Germinal center (tissue), 1 donor: Measurements from ENCODE around the gene UGT1A10.
A peak's percentile ranks its signal among the peaks of the same experiment; 100 is the strongest.
"Not testable (repeated sequence)": the region's sequence is repeated elsewhere in the genome, so short reads cannot be mapped to it uniquely, and the experiment has no call there.

ENCODE experiments used
- DNase-seq: peaks from one replicate; pipeline ENCODE4 v3.0.0; 2012; ENCODE audit warnings: mixed read lengths, low spot score

The UGT1A10 gene

DNA sequence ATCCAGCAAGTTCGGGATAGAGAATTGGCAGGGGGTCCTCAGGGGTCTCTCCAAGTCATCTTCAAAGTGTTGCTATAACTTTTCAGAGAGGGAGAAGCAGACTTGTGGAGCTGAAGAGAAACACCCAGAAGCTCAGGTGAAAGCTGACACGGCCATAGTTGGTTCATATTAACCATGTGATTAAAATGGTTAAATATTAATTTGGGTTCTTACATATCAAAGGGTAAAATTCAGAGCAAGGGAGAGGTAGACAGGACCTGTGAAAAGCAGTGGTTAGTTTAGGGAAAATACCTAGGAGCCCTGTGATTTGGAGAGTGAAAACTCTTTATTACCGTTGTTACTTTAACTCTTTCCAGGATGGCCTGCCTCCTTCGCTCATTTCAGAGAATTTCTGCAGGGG lies 56.4 kb downstream of the UGT1A10 start, which contains the start of gene UGT1A6:
Gene UGT1A6 (plus strand): TSS at position 243 of the 400 bp plus-strand sequence. CDS start 115 bp downstream, at position 358.
- DNase-seq: no peak

DNA sequence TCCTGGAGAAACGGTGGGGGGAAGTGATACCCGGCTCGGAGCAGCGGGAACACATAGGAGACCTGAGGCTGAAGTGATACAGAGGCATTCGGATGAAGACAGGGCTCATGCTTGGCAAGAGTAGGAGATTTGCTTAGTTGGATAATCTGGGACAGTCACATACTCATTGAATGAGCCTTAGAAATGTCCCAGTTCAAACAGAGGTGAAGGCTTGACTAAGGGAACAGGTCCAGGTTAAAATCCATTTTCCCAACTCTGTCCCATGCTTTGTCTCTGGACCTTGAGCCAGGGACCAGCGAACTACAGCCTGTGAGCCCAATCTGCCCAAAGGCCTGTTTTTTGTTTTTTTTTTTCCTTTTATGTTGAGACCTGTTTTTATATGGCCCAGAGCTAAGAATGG lies 57.7 kb downstream of the UGT1A10 start:
- no peak for DNase-seq

DNA sequence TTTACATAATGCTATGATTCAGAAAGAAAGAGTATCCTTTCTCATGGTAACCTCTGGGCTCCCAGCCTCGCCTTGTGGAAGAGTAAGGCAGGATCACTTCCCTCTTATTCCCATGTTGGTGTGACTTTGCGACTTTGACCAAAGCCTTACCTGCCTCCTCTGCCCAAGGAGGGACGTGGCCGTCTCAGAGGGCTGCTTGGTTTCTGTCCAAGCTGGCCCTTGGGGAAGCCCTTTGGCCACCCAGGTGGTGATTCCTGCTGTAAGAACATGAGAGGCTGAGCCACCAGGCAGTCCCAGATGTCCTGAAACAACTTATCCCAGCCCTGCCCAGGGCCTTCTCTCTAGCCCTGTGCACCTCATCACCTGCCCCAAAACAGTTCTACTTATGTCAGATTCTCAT lies 62.5 kb downstream of the UGT1A10 start:
- DNase-seq: no peak

DNA sequence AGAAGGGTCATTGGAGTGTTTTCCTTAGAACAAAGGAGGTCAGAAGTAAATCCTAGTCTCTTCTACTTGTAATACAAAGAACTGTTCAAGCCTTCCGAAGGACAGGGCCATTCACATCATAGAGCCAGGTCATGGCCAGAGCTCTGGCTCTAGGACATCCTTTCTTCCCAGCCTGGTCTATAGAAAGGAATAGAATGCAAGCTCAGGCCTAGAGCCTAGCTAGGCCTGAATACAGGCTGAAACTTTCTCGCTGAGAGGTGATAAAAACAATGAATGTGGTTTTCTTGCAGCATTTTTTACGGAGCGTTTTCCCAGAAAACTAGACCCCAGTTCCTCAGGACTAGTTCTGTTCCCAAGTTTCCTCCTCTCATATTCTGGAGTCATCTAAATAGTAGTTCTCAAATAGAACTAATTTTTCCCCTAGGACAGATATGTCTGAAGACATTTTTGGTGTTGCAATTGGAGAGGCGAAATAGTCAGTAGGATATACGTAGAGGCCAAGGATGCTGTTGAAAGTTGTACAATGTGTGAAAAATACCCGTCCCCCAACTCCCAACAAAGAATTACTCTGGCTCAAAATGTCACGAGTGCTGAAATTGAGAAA lies 63.3 kb downstream of the UGT1A10 start:
- no peak for DNase-seq

DNA sequence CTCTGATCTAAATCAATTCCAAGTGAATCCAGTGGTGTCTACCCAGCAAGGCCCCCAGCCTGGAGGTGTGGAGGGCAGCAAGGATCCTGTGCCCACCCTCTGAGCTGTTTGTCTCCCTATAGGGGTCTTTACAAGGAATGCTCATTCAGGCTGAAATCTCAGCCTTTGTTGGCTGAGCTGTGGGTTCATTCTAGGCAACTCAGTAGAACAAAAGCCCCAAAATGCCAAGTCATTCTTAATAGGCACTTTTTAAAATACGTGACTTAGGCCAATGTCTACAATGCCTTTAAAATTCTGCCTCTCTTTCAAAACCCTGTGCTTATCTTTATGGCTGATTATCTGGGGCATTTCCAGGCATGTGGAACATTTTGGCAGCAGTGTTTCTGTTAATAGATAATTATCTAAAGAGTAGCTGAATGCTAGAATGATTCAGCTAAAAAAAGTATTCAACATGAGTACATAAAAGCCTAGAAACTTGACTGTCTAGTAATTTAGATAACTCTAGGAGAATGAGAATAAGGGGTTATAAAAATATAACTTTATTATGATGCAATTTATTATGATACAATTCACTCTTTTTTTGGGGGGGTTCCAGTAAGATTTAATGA lies 63.9 kb downstream of the UGT1A10 start:
- DNase-seq: no peak

DNA sequence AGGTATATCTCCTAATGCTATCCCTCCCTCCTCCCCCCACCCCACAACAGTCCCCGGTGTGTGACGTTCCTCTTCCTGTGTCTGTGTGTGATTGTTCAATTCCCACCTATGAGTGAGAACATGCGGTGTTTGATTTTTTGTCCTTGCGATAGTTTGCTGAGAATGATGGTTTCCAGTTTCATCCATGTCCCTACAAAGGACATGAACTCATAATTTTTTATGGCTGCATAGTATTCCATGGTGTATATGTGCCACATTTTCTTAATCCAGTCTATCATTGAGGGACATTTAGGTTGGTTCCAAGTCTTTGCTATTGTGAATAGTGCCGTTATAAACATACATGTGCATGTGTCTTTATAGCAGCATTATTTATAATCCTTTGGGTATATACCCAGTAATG lies 64.6 kb downstream of the UGT1A10 start:
- not testable (repeated sequence) for DNase-seq

DNA sequence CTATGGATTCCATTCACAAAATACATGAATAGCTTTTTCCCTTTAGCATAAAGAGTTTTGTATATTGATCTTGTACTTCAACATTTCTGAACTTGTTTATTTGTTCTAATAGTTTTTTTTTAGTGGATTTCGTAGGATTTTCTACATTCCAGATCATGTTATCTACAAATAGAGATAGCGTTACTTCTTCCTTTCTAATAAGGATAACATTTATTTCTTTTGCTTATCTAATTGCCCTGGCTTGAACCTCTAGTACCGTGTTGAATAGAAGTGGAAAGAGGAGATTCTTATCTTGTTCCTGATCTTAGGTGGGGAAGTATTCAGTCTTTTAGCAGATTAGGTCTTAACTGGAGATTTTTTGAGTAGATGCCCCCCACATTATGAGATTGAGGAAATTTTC lies 66.0 kb downstream of the UGT1A10 start:
- DNase-seq: no peak

DNA sequence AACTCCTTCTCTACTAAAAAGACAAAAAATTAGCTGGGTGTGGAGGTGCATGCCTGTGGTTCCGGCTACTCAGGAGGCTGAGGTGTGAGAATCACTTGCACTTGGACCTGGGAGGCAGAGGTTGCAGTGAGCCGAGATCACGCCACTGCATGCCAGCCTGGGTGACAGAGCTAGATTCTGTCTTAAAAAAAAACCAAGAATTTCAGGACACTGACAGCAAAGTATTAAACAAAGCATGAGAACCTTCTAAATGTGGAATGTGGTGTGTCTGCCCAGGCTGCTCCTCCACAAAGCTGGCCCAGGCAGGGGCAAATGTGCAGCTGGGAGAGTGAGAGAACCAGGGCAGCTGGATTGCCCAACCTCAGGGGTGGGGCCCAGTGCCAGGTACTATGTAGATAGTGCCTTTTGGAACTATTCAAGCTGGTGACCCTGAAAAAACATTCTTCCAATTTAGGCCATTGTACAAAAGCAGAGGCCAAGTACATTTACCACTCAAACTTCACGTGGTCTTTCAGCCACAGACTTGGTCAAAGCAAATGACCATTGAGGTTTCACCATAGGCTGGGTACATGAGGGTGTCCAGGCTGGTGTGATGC lies 69.8 kb downstream of the UGT1A10 start:
- DNase-seq: no peak

DNA sequence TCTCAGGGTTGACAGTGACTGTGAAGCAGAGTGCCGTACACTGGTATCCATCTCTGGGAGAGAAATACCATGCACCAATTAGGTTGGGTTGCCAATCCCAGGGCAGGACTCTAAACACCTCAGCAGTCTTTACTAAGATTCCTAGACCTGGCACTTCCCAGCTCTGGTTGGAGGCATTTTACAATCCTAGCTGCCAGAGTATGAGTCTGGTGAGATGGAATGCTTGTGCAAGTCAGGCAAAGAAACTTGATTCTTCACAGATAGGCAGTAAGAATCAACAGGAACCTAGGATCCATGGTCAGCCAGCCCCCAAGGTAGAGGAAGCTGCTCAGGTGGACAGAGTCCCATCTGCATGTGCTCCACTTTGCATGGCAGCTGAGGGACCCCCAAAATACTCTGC lies 70.5 kb downstream of the UGT1A10 start:
- DNase-seq: no peak

DNA sequence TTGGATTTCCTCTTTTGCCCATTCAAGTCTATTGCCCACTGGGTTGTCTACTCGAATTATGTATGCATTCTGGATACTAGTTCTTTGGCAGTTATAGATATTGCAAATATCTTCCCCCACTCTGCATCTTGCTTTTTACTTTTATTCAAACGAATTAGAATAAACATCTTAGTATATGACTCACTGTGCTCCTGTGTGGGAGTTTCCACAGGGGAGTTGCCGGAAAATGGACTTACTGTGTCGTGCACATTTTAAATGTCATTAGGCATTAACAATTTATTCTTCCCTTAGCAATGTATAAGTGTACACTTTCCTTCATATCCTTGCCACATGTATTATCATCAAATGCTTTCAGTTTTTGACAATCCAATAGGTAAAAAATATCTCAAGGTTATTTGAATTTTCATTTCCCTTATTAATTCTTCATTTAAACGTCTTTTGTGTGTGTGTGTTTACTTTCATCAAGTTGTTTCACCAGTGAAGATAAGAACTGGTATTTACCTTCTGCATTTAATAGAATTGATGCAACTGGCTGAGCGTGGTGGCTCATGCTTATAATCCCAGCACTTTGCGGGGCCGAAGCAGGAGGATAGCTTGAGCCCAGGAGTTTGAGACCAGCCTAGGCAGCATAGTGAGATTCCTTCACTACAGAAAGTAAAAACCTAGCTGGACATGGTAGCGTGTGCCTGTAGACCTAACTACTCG lies 71.8 kb downstream of the UGT1A10 start:
- DNase-seq: no peak

DNA sequence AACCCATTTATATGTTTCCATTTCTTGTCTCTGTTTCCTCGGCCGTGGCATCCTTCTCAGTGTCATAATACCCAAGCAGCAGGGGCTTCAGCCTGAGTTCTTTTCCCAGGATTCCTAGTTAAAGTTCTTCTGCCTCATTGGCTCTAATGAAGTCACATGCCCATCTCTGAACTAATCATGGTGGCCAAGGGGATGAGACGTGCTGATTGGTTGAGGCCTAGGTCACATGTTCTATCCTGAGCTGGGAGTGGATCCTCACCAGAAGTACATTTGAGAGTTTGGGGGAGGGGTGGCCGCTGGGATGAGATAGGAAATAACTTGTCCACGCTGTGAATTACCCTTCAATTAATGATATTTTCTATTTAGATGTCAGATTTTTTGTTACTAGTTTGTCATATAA lies 72.7 kb downstream of the UGT1A10 start:
- DNase-seq: no peak

DNA sequence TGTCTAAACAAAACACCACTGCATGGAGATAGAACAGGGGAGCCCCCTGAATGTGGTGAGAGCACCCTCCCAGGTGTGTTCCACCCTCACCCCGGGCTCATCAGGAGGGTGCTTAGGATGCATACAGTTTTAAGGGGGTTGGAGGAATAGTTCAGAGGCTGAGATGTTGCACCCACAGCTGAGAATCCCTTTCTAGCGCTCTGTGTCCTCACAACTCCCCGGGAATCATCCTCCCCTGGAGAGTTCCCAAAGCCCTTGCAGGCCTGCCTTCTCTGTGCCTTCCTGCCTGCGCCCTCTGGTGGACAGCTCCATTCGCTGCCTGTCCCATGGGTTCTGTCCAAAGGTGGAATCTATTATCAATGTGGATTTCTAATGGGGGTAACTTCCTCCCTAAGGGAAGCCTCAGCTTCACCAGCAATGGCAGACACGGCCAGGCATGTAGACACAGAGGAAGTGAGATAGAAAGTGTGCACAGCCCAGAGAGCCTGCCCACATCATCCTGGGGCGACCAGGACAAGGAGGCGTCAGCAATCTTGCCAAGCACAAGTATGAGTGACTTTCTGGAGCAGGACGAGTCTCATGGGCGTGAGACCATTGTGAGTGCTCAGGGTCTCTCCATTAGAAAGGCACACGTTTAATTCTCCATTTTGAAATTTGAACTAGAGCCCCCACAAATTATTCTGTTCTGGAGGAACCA lies 75.2 kb downstream of the UGT1A10 start:
- DNase-seq: peak; percentile 44

DNA sequence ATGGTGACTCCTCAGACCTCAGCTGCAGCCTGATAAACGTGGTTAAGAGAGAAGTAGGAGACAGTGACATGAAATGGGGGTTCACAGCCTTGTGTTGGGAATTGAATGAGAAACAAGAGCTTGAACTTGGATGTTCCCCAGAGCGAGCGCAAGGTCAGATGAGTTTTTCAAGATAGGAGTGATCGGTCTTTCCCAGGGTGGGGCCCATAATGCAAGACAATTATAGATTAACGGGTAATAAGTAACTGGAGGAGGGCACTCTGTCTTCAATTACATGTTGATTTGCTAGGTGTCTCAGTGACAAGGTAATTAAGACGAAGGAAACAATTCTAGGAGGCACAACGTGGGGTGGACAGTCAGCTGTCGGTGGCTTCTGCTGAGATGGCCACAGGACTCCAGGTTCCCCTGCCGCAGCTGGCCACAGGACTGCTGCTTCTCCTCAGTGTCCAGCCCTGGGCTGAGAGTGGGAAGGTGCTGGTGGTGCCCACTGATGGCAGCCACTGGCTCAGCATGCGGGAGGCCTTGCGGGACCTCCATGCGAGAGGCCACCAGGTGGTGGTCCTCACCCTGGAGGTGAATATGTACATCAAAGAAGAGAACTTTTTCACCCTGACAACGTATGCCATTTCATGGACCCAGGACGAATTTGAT lies 76.5 kb downstream of the UGT1A10 start, which contains the start of gene UGT1A5:
Gene UGT1A5 (plus strand): TSS at position 297 of the 651 bp plus-strand sequence. CDS start 85 bp downstream, at position 382.
- no peak for DNase-seq

DNA sequence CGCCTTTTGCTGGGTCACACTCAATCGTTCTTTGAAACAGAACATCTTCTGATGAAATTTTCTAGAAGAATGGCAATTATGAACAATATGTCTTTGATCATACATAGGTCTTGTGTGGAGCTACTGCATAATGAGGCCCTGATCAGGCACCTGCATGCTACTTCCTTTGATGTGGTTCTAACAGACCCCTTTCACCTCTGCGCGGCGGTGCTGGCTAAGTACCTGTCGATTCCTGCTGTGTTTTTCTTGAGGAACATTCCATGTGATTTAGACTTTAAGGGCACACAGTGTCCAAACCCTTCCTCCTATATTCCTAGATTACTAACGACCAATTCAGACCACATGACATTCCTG lies 77.0 kb downstream of the UGT1A10 start:
- DNase-seq: no peak

DNA sequence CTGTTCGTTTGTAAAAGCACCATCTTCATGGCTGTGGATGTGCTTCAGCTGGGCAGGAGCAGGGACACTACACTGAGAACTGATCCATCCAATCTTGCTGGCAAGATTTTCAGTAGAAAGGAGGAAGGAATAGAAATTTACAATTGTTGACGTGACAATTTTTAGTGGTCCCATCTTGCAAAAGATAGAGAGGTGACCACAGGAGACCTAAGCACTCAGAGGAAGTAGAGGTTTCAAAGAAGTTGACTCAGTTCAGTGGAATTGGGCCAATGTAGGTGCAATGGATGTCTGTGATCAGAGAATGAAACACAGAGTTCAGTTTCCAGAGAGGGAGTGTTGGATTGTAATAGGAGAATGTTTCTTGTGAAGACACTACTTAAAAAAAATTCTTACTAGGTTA lies 77.9 kb downstream of the UGT1A10 start:
- no peak for DNase-seq

DNA sequence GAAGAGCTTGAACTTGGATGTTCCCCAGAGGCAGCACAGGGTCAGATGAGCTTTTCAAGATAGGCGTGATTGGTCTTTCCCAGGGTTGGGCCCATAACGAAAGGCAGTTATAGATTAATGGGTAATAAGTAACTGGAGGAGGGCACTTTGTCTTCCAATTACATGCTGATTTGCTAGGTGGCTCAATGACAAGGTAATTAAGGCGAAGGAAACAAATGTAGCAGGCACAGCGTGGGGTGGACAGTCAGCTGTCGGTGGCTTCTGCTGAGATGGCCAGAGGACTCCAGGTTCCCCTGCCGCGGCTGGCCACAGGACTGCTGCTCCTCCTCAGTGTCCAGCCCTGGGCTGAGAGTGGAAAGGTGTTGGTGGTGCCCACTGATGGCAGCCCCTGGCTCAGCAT lies 82.3 kb downstream of the UGT1A10 start, which contains the start of gene UGT1A4:
Gene UGT1A4 (plus strand): TSS at position 185 of the 400 bp plus-strand sequence. CDS start 85 bp downstream, at position 270.
- DNase-seq: no peak

DNA sequence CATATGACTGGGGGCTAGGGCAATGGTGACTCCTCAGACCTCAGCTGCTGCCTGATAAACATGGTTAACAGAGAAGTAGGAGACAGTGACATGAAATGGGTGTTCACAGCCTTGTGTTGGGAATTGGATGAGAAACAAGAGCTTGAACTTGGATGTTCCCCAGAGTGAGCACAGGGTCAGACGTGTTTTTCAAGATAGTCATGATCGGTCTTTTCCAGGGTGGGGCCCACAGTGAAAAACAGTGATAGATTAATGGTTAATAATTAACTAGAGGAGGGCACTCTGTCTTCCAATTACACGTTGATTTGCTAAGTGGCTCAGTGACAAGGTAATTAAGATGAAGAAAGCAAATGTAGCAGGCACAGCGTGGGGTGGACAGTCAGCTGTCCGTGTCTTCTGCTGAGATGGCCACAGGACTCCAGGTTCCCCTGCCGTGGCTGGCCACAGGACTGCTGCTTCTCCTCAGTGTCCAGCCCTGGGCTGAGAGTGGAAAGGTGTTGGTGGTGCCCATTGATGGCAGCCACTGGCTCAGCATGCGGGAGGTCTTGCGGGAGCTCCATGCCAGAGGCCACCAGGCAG lies 92.6 kb downstream of the UGT1A10 start, which contains the start of gene UGT1A3:
Gene UGT1A3 (plus strand): TSS at position 320 of the 579 bp plus-strand sequence. CDS start 85 bp downstream, at position 405.
- DNase-seq: no peak

DNA sequence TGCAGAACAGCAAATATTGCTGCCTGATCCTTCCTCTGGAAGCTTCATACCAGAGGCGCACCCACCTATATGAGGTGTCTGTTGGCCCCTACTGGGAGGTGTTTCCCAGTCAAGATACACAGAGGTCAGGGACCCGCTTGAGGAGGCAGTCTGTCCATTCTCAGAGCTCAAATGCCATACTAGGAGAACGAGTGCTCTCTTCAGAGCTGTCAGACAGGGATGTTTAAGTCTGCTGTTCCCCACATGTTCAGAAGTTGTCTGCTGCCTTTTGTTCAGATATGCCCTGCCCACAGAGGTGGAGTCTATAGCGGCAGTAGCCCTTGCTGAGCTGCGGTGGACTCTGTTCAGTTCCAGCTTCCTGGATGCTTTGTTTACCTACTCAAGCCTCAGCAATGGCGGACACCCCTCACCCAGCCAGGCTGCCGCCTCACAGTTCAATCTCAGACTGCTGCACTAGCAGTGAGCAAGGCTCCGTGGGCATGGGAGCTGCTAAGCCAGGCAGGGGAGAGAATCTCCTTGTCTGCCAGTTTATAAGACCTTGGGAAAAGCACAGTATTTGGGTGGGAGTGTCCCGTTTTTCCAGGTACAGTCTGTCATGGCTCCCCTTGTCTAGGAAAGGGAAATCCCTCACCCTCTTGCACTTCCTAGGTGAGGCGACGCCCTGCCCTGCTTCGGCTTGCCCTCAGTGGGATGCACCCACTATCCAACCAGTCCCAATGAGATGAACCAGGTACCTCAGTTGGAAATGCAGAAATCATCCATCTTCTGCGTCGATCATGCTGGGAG lies 100.8 kb downstream of the UGT1A10 start:
- DNase-seq: not testable (repeated sequence)

DNA sequence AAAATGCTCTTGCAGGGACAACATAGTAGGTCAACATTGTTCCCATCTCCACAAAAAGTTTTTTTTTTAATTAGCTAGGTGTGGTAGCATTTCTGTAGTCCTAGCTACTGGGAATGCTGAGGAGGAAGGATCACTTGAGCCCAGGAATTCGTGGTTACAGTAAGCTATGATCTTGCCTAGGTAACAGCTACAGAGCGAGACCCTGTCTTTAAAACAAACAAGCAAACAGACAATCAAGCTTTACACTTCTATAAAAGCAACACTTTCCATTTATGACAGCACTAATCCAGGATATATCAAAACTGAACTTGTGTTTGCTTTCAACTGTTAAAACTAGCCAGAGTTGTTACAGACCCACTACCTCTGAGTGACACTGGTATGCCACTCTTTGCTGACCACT lies 104.6 kb downstream of the UGT1A10 start:
- DNase-seq: no peak
